Measurements from ENCODE around the gene TMEM132D. TPM values are rescaled to one million over a fixed set of nuclear protein-coding genes. Genes with fewer than 3 reads are reported as not detected.

The TMEM132D gene
- total RNA-seq, 2 experiments from 2014 or later, result not detected

DNA sequence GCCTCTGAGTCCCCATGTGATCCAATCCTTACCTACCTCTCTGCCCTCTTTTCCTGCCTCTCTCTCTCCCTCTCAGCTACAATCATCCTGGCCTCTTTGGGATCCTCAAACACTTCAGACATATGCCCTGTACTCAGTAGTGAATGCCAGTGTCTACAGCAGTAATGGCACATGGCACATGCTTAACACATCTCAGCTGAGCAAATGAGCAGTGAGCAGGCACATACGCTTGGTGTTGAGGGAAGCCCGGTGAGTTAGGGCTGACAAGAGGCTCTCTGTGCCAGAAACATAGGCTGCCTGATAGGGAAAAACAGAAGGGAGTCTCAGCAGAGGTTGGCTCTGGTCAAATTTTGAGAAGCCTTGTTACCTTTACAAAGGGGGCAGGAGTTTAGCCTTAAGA, 409.1 kb downstream of the TMEM132D start:
- CTCF ChIA-PET, result no interaction called here
- POLR2A ChIA-PET, result no interaction called here

DNA sequence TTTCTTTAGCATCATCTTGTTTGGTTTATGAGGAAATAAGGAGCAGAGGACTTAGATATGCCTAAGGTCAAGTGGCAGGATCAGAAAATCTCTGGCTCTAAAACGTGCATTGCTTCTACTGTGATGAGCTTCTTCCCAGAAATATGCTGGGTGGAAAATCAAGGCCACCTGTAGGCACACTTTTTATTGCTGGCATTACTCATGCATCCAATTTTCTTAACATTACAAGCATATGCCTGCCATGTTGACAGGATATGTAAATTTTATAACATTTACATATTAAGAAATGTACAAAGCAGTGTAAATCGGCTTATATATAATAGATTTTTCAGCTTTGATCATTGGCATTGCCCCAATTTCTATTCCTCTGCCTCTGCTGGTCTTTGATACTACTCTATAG, 409.6 kb downstream of the TMEM132D start:
- POLR2A ChIA-PET, result no interaction called here
- CTCF ChIA-PET, result no interaction called here

DNA sequence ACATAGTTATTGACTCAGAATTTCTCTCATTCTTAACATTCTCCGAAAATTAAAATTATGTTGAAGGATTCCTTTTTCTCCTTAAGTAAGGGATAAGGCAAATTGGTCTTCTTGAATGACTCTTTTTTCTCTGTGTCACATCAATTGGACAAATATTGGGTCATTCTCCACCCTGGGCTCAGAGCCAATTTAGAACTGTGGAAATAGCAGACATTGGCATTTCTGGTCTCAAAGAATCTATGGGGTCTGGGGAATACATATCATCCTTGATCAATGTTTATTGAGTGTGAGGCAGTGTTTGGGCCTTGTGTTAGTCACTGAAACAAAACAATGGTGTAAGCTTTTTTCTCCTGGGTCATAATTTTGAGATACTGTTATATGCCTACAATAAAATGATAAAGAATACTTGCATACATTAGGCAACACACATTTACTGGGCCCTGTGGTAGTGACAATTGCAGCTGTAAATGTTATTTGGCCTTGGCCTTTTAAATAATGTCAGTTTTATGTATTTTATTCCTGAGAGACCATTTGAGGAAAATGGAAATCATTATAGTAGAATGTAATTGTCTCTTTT, 414.6 kb downstream of the TMEM132D start:
- ChIA-PET POLR2A (no interaction called here), CTCF (no interaction called here)

DNA sequence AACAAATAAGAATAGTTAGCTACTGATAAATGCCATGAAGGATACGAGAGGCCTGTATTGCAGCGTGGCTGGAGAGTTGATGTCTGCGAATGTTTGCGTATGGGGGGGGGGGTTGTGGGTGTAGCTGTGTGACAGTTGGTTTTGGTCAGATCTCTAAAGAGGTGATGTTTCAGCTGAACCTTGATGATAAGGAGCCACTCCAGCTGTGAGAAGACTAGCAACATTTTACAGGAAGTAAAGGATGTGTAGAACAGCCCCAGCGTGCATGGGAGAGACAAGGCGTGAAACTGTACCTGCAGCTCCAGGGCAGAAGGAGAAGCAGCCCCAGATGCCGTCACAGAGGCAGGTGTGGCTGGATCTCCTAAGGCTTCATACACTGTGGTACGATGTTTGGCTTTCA, 416.9 kb downstream of the TMEM132D start:
- POLR2A ChIA-PET, result no interaction called here
- CTCF ChIA-PET, result no interaction called here

DNA sequence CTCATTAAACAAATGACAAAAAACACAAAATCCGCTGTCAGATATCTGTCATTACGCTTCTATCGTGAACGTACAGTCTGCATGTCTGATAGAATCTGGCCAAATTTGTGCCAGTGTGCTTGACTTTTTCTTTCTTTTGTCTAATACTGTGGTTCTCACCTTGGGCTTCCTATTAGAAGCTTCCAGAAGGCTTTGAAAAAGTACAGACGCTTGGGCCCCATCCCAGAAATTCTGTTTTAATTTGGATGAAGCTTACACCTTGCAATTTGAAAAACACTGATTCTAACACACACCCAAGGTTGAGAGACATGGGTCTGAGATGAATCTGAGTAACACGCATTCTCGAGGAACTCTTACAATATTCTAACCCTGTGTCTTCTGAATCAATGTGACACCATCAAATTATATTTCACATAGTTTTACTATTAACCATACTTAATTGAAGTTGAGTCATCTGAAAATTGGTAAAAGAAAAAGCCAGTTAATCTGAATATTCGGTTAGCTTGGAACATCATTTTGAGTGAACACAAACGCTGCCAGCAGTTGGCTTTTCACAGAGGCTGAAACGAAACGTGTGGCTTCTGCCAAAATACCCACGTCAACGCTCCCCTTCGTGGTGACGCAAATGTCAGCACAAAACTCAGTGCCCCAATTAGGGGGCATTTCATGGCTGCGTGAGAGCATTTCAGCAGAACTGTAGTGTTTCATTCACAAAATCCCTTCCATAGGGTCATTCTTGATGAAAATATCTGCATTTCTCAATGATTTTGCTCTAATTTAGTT, 420.5 kb downstream of the TMEM132D start:
- CTCF ChIA-PET, result no interaction called here
- POLR2A ChIA-PET, result no interaction called here

DNA sequence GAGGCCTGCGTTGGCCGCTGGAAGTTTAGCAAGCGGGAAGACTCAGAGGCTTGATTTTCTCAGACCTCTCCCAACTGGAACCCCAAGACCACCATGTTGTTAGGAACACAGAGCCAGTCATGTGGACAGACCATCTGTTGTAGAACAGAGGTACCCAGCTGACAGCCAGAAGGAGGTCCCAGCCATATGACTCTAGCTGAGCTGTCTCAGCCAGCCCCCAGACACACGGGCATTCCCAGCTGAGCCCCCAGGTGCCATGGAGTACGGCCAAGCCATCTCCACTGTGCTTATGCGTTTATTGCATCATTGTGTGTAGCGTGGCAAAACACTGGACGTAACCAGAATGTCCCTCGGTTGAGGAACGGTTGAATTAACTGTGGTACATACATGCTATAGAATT, 421.9 kb downstream of the TMEM132D start:
- ChIA-PET CTCF (no interaction called here), POLR2A (no interaction called here)

DNA sequence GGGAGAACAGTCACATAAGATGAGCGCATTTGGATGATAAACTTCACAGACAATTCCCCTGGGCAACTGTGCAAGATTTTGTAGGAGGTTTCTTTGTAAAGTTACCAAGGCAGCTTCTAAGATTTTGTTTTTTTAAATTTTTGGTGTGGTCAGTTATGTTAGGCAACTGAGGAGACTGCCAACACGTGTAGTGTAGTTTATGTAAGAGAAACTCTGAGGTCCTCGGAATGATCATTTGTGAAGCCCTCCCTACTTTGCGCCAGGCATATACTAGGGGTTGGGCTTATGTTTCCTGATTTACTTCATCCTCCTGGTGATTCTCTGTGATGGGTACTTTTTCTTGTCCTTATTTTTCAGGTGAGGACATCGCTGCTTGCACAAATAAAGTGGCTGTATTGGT, 433.6 kb downstream of the TMEM132D start:
- ChIA-PET CTCF (no interaction called here), POLR2A (no interaction called here)

DNA sequence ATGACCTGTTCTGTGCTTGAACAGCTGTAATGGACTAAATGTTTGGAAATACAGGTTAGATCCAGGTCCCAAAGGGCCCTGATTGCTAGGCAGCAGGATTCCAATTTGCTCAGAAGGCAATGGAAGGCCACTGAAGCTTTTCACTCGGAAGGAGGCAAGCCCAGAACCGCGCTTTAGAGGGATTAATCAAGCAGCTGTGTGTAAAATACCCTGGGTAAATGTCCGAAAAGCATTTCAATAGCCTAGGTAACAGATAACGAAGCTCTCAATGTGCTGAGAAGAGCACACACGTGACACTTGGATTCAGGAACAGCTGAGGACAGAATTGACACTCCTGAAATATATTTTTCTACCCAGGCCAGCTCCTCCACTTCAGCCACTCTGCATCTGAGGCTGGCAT, 436.1 kb downstream of the TMEM132D start:
- ChIA-PET CTCF (no interaction called here), POLR2A (no interaction called here)

DNA sequence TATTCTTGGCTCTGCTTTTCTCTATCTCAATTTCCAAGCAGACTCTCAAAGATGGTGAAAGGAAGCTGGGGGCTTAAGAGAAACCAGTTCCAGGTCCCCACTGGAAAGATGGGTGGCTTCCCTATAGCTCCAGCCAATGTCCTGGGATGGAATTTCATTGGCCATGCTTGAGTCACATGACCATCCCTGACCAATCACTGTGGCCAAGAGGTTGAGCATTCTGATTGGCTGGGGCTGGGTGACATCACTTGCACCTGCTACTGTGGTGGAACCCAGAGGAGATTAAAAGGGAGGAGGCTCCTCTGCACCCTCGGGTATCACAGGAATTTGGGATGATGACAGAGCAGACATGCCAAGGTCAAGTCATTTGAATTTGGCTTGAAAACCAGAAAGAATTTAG, 436.5 kb downstream of the TMEM132D start:
- ChIA-PET POLR2A (no interaction called here), CTCF (no interaction called here)

DNA sequence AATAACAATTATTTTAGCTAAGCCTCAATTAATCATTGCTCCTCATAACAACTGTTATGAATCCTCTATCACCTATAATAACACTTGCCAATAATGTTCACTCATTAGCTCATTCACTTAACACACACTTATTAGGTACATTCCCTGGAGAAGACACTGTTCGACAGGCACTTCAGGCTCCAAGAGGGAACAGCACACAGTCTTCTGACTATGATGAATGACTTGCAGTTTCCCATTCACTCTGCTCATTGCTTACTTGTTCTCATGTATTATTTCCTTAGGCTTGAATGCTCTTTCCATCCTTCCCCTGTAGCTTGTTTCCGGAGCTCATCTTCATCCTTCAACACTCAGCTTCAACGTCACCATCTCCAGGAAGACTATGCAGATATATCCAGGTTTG, 437.3 kb downstream of the TMEM132D start:
- POLR2A ChIA-PET, result no interaction called here

DNA sequence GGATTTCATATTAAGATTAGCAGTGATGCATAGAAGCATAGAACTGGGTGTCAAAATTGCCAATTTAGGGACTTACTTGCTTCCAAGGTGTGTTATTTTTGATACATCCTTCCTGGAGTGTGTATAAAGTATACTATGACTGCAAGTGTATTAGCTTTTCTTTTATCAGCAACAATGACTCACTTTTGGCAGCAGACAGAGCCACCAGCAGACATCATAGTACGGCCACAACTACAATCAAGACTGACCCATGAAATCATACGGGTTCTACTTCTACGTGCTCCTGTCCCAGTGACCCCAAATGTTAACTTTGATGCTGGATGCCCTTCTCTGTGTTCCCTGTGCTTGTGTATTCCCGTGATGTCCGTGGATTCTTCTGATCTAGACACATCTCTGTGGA, 443.9 kb downstream of the TMEM132D start:
- POLR2A ChIA-PET, result no interaction called here
- CTCF ChIA-PET, result no interaction called here

More for the DNA sequence above, 437.3 kb downstream of the TMEM132D start:
- CTCF ChIA-PET, result no interaction called here

DNA sequence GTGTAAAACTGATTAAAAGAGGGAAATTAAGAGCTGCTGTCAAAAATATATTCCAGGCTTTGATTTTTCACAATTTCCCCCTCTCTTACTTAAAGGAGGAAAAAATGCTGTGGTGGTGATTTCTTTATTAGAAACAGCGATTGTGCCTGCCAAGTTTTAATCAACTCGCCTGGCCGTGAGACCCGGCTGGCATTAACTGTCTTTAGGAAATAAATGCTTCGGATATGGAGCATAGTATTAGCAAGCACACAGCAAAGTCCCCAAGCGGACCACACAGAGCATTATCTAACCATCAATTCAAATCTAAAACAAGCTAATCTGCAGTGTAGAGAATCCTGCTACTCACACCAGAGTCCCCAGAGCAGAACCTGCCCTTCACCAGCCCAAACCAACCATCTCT, 457.1 kb downstream of the TMEM132D start:
- POLR2A ChIA-PET, result no interaction called here

DNA sequence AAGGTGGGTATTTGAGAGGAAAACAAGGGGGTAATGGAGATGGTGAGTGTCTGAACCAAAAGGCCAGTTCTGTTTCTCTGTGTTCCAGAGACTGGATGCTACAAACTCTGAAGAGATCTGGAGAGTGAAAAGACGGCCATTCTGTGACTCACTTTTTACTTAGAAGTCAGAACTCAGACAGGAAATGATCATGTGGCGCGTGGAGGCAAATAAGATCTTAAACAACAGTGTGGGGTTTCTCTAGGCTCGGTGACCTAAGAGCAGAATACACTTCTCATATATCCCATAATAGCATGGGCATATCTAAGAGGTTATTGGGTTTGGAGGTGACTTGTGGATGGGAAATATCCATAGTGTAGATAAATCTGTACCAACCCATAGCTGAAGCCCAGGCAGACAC, 463.5 kb downstream of the TMEM132D start:
- ChIA-PET CTCF (no interaction called here), POLR2A (no interaction called here)

More for the DNA sequence above, 457.1 kb downstream of the TMEM132D start:
- CTCF ChIA-PET, result no interaction called here

DNA sequence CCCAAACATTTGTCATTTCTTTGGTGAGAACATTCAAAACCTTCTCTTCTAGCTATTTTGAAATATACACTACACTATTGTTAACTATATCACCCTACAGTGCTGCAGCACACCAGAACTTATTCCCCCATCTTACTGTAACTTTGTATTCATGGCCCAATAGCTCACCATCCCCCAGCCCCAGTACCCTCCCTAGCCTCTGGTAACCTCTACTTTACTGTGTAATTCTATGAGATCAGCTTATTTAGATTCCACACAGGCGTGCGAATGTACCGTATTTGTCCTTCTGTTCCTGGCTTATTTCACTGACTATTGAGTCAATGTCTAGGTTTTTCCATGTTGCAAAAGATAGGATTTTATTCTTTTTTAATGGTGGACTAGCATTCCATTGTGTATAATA, 469.0 kb downstream of the TMEM132D start:
- POLR2A ChIA-PET, result no interaction called here
- CTCF ChIA-PET, result no interaction called here

DNA sequence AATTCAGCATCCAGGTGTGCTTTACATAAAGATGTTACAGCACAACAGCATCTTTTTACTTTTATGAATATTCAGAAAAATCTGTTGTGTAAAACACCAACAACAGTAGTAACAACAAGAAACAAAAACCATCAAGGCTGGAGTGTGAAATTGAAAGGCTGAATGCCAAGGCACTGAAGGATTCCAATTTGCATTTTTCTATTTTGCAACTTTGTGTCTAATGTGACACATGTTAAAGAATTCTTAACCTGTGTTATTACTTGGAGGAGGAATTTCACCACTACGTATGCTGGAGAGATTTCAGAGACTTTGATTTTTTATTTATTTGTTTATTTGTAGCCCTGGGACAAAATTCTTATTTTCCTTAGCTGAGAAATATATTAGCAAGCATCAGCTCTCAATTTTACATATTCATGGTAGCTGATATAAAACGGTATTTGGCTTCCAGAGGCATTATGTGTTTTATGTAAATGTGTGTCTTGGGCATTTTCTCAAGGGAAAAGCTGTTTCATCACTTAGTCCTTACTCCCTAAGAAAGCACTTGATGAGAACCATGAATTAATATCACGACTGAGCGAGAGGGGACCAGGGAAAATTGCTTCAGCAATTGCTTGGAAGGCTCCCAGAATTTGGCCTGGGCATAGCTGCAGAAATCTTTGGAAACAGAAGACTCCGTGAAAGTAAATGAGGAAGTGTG, 475.4 kb downstream of the TMEM132D start:
- CTCF ChIA-PET, result no interaction called here
- POLR2A ChIA-PET, result no interaction called here

DNA sequence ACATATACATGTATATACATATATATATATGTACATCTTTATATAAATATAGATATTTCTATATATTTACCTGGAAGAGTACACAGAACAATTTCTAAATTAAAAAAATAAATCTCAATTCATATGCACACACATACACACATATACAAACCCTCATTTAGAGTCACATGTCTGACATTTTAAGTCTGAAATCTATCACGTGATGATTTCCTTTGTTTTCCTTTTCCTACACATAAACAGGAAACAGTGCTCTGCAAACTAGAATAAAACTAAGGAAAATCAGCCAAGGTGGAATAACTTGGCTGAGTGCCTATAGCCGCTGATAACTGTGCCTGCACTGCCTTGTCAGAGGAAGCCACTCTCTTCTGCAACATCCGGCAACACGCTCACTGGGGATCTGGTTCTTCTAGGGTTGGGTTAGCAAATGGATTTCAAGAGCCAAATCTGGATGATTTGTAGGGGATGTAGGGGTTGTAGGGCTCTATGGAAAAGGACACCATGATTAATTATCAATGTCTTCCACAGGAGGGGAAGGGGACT, 480.7 kb downstream of the TMEM132D start:
- POLR2A ChIA-PET, result no interaction called here
- CTCF ChIA-PET, result no interaction called here

DNA sequence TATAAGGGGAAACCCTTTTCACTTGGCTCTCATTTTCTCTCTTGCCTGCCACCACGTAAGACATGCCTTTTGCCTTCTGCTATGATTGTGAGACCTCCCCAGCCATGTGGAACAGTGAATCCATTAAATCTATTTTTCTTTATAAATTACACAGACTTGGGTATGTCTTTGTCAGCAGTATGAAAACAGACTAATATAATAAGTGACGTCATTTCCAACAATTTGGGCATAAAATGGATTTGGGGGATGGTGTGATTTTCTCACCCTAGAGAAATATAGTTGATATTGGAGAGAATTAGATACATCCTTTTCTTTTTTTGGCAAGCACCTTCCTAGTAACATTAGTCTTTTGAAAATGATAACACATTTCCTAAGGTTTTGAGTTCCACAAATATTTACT, 490.5 kb downstream of the TMEM132D start:
- CTCF ChIA-PET, result no interaction called here
- POLR2A ChIA-PET, result no interaction called here

DNA sequence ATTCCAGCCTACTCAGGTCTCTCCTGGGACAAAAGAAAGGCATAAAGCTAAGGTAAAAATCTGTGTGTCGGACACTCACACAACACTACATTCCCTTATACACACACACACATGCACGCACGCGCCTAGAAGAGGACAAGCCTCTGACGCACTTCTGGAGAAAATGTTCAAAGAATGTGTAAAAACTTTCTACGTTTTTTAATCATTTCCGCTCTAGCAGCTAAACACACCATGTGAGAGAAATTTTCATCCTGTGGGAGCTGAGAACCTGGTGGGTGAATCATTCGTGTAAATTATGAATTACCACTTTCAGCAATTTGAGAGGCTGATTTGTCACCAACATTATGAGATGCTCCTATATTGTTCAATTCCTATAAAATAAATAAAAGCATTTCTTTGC, 494.5 kb downstream of the TMEM132D start:
- ChIA-PET POLR2A (no interaction called here), CTCF (no interaction called here)

DNA sequence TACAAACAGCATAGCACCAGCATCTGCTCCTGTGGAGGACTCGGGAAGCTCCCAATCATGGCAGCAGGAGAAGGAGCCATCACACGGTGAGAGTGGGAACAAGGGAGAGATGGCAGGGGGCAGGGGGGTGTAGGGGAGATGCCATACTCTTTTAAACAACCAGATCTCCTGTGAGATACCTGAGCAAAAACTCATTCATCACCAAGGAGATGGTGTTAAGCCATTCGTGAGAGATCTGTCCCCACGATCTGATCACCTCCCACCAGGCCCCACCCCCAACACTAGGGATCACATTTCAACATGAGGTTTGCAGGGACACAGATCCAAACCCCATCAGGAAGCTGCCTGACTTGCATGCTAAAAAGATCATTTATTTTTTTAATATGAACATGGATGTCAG, 499.3 kb downstream of the TMEM132D start:
- ChIA-PET POLR2A (no interaction called here), CTCF (no interaction called here)

DNA sequence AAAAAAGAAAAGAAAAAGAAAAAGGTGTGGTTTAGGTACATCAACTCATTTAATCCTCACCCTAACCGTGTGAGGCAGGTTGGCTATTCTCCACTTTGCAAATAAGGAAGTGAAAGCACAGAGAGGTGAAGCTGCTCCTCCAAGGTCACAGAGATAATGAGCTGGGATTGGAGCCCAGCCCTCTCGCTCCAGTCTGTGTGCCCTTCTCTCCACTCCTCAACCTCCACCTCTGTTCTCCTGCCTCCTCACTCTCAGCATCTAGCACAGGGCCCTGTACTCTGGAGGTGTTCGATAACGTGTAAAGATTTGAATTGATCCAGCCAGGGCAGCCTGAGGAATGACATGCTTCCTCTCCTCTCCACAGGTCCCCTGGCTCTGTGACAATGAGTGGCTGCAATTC, 502.3 kb downstream of the TMEM132D start:
- CTCF ChIA-PET, result no interaction called here
- POLR2A ChIA-PET, result no interaction called here

DNA sequence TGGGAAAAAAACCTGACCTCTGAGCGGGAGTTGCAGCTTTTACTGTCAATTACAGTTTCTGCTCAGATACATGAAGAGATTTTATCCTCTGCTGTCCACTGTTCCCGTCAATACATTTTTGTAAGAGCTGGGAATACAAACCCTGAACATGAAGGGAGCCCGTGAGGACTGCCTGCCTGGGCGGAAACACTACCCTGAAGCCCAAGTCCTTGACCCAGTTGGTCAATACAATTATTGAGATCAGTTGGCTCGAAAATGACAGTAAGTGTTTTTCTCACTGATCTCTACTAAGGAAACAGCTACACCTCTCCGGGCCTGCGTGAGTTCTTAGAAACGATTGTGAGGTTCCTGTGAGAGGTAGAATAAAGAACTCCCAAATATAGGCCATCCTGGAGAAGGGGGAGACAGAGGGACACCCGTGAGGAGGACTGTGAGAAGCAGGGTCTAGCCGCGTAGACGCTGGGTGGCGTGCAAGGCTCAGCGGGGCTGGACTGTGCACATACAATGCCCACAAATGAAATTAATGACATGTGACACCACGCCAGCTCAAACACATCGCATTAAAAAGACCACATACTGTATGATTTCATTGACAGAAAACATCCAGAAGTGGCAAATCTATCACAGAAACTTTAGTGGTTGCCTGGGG, 509.5 kb downstream of the TMEM132D start:
- POLR2A ChIA-PET, result no interaction called here
- CTCF ChIA-PET, result interaction anchor here (1.3 kb wide), 1 partner anchor 13 kb away, joined by 4 read pairs; no protein-coding TSS in a partner anchor

Data from activated CD8-positive, alpha-beta memory T cell treated with anti-CD3 and anti-CD28 coated beads for 36 hours (primary cell).